H1 (cell line): ENCODE results near the gene GPR18. TPM values are rescaled to one million over a fixed set of nuclear protein-coding genes. Genes with fewer than 3 reads are reported as not detected.

ENCODE experiments used
- CTCF ChIA-PET: fragments of 300-600 bp; sonication (Branson Sonifier 250); formaldehyde crosslinking; loops from one replicate; lab custom pipeline; 2021; ENCODE audit not compliant: partially characterized antibody; lab: Charles Lee
- POLR2A ChIA-PET: fragments of 300-600 bp; sonication (Branson Sonifier 250); formaldehyde crosslinking; loops from one replicate; lab custom pipeline; 2021; ENCODE audit warnings: inconsistent platforms; ENCODE audit not compliant: partially characterized antibody; lab: Charles Lee
- DNase-seq, 2 experiments: peaks; one replicate each; pipeline versions ENCODE4 v3.0.0 to v3.0.0-alpha.2; 2010 to 2022; ENCODE audit warnings: low spot score in 2 of 2, low read depth in 1 of 2, mixed read lengths in 1 of 2
- FAIRE-seq: peaks from 2 replicates; lab custom pipeline; 2011; peaks lifted over from hg19 to GRCh38; lab: Jason Lieb, UNC
- H2AFZ ChIP-seq: 2 replicates; pipeline ENCODE4 v1.8.1; 2012; ENCODE audit warnings: low read length, inconsistent platforms
- H2AK5ac ChIP-seq: 2 replicates; pipeline ENCODE4 v1.6.1; 2013; ENCODE audit warnings: low read depth, low read length
- H2BK120ac ChIP-seq: replicated peaks from 2 replicates; pipeline ENCODE3; 2013; ENCODE audit warnings: low read depth, low read length, inconsistent platforms
- H2BK12ac ChIP-seq: 2 replicates; pipeline ENCODE4 v1.6.1; 2013; ENCODE audit warnings: low read depth, low read length
- H2BK15ac ChIP-seq: 2 replicates; pipeline ENCODE4 v1.6.1; 2013; ENCODE audit warnings: low read length
- H2BK20ac ChIP-seq: 2 replicates; pipeline ENCODE4 v1.6.1; 2013; ENCODE audit warnings: low read length
- H2BK5ac ChIP-seq: 2 replicates; pipeline ENCODE4 v1.6.1; 2013; ENCODE audit warnings: low read depth, low read length
- H3K14ac ChIP-seq: 2 replicates; pipeline ENCODE4 v1.6.1; 2013; ENCODE audit warnings: inconsistent platforms; ENCODE audit not compliant: insufficient read length
- H3K18ac ChIP-seq: 2 replicates; pipeline ENCODE4 v1.6.1; 2013; ENCODE audit warnings: low read length; ENCODE audit errors: extremely low read depth
- H3K23ac ChIP-seq: 2 replicates; pipeline ENCODE4 v1.6.1; 2013; ENCODE audit warnings: inconsistent platforms; ENCODE audit not compliant: insufficient read length
- H3K23me2 ChIP-seq: 2 replicates; pipeline ENCODE4 v1.6.1; 2013; ENCODE audit warnings: low read depth, low read length
- H3K27ac ChIP-seq: 2 replicates; pipeline ENCODE4 v1.6.1; 2011; ENCODE audit warnings: low read depth, low read length, inconsistent platforms
- H3K27me3 ChIP-seq, 4 experiments: replicated peaks in 1 of 4; 1 replicate in 1 of 4; 2 replicates in 3 of 4; pipeline versions ENCODE4 v1.6.1 to v1.8.1; 2011 to 2013; ENCODE audit warnings: low read length in 3 of 4, mild to moderate bottlenecking in 3 of 4, inconsistent platforms in 2 of 4, mixed read lengths in 2 of 4, moderate library complexity in 1 of 4; ENCODE audit not compliant: control insufficient read depth in 3 of 4, insufficient read depth in 3 of 4; ENCODE audit errors: extremely low read depth in 1 of 4
- H3K36me3 ChIP-seq, 4 experiments: 2 replicates each; pipeline versions ENCODE4 v1.6.1 to v1.8.1; 2011 to 2013; ENCODE audit warnings: mild to moderate bottlenecking in 4 of 4, low read length in 3 of 4, moderate library complexity in 2 of 4, control low read depth in 1 of 4, inconsistent platforms in 1 of 4; ENCODE audit not compliant: insufficient read depth in 4 of 4, control insufficient read depth in 2 of 4
- H3K4ac ChIP-seq: replicated peaks from 2 replicates; pipeline ENCODE3; 2013; ENCODE audit warnings: low read length, low read depth, mixed read lengths, inconsistent platforms; ENCODE audit not compliant: insufficient read length
- H3K4me1 ChIP-seq, 4 experiments: replicated peaks in 1 of 4; 1 replicate in 1 of 4; 2 replicates in 3 of 4; pipeline versions ENCODE4 v1.6.1 to v1.8.1; 2011 to 2013; ENCODE audit warnings: low read length in 3 of 4, inconsistent platforms in 2 of 4, mixed read lengths in 1 of 4; ENCODE audit not compliant: insufficient read depth in 4 of 4, control insufficient read depth in 3 of 4
- H3K4me2 ChIP-seq, 2 experiments: 2 replicates each; pipeline versions ENCODE4 v1.6.1 to v1.8.1; 2011 to 2013; ENCODE audit warnings: low read depth in 2 of 2, low read length in 2 of 2, control low read depth in 1 of 2, inconsistent platforms in 1 of 2, mild to moderate bottlenecking in 1 of 2; ENCODE audit not compliant: insufficient read depth in 1 of 2
- H3K4me3 ChIP-seq, 4 experiments: fragments of 200-600, 300-600 bp in 1 of 4; sonication (generic), shearing (Covaris generic), sonication (Bioruptor Twin) in 1 of 4; 2 replicates each; pipeline versions ENCODE4 v1.5.1 to v1.8.1; 2011 to 2016; ENCODE audit warnings: low read length in 4 of 4, low read depth in 3 of 4, control low read depth in 2 of 4, inconsistent platforms in 2 of 4, mild to moderate bottlenecking in 2 of 4, mixed read lengths in 1 of 4, moderate library complexity in 1 of 4; ENCODE audit not compliant: insufficient read depth in 2 of 4; ENCODE audit errors: extremely low read depth in 1 of 4
- H3K56ac ChIP-seq: replicated peaks from 2 replicates; pipeline ENCODE3; 2013; ENCODE audit warnings: low read depth, mild to moderate bottlenecking, mixed read lengths, low read length, inconsistent platforms; ENCODE audit not compliant: insufficient read length
- H3K79me1 ChIP-seq: 2 replicates; pipeline ENCODE4 v1.6.1; 2013; ENCODE audit warnings: low read depth, low read length, control low read depth
- H3K79me2 ChIP-seq, 2 experiments: 2 replicates each; pipeline versions ENCODE4 v1.6.1 to v1.8.1; 2012 to 2013; ENCODE audit warnings: low read length in 2 of 2, mild to moderate bottlenecking in 2 of 2, inconsistent platforms in 1 of 2; ENCODE audit not compliant: insufficient read depth in 2 of 2, control insufficient read depth in 1 of 2
- H3K9ac ChIP-seq, 4 experiments: replicated peaks in 1 of 4; 1 replicate in 1 of 4; 2 replicates in 3 of 4; pipeline versions ENCODE4 v1.6.1 to v1.8.1; 2011 to 2013; ENCODE audit warnings: low read depth in 3 of 4, low read length in 3 of 4, control low read depth in 2 of 4, mild to moderate bottlenecking in 2 of 4, moderate library complexity in 2 of 4, inconsistent platforms in 1 of 4; ENCODE audit errors: extremely low read depth in 1 of 4
- H3K9me3 ChIP-seq, 2 experiments: 2 replicates each; pipeline versions ENCODE4 v1.6.1 to v1.8.1; 2012 to 2013; ENCODE audit warnings: mild to moderate bottlenecking in 2 of 2, moderate library complexity in 2 of 2, control low read depth in 1 of 2, inconsistent platforms in 1 of 2, low read depth in 1 of 2, low read length in 1 of 2, mixed read lengths in 1 of 2; ENCODE audit not compliant: insufficient read depth in 2 of 2
- H4K20me1 ChIP-seq, 2 experiments: replicated peaks in 1 of 2; 2 replicates each; pipeline versions ENCODE3 to v1.8.1; 2011 to 2013; ENCODE audit warnings: inconsistent platforms in 2 of 2, low read length in 2 of 2, mild to moderate bottlenecking in 1 of 2; ENCODE audit not compliant: insufficient read depth in 2 of 2, control insufficient read depth in 1 of 2
- H4K5ac ChIP-seq: 2 replicates; pipeline ENCODE4 v1.6.1; 2013; ENCODE audit warnings: low read length, low read depth, mixed read lengths, inconsistent platforms; ENCODE audit not compliant: insufficient read length
- H4K8ac ChIP-seq: 2 replicates; pipeline ENCODE4 v1.8.0; 2013; ENCODE audit warnings: mild to moderate bottlenecking, moderate library complexity, low read length, inconsistent platforms; ENCODE audit not compliant: insufficient read depth; ENCODE audit errors: extremely low read depth
- H4K91ac ChIP-seq: replicated peaks from 2 replicates; pipeline ENCODE3; 2013; ENCODE audit warnings: low read length, mixed read lengths, inconsistent platforms; ENCODE audit not compliant: insufficient read length
- CBX8 ChIP-seq: fragments of 300-800, 300-1000 bp; sonication (generic); IDR thresholded peaks from 2 replicates; pipeline ENCODE4 v1.7.1; 2016; ENCODE audit warnings: low read depth, low read length, borderline replicate concordance
- CHD2 ChIP-seq: IDR thresholded peaks from 2 replicates; pipeline ENCODE4 v1.6.1; 2012; ENCODE audit warnings: low read length, improper control_type of control experiment
- HDAC2 ChIP-seq, 2 experiments: fragments of 300-600 bp in 1 of 2; sonication (generic) in 1 of 2; IDR thresholded peaks; 2 replicates each; pipeline ENCODE4 v1.6.1; 2011 to 2012; ENCODE audit warnings: low read depth in 2 of 2, low read length in 2 of 2, mild to moderate bottlenecking in 2 of 2, moderate library complexity in 2 of 2, borderline replicate concordance in 1 of 2, inconsistent platforms in 1 of 2
- KDM1A ChIP-seq: fragments of 200-600, 300-600 bp; sonication (generic); IDR thresholded peaks from 2 replicates; pipeline ENCODE4 v1.7.1; 2016; ENCODE audit warnings: mild to moderate bottlenecking, low read length, borderline replicate concordance
- NRF1 ChIP-seq: IDR thresholded peaks from 2 replicates; pipeline ENCODE4 v1.6.1; 2011; ENCODE audit warnings: mild to moderate bottlenecking, low read depth, low read length, improper control_type of control experiment
- POLR2A ChIP-seq, 2 experiments: IDR thresholded peaks; 1 replicate in 1 of 2; 2 replicates in 1 of 2; pipeline ENCODE4 v1.6.1; 2011; ENCODE audit warnings: low read depth in 2 of 2, low read length in 2 of 2, mild to moderate bottlenecking in 2 of 2; ENCODE audit errors: control extremely low read depth in 1 of 2
- RAD21 ChIP-seq, 2 experiments: IDR thresholded peaks in 1 of 2; conservative IDR thresholded peaks in 1 of 2; 2 replicates each; pipeline ENCODE4 v1.6.1; 2011; ENCODE audit warnings: low read depth in 2 of 2, low read length in 2 of 2, improper control_type of control experiment in 1 of 2, inconsistent platforms in 1 of 2, mild to moderate bottlenecking in 1 of 2, moderate library complexity in 1 of 2
- SP2 ChIP-seq: IDR thresholded peaks from 2 replicates; pipeline ENCODE4 v1.6.1; 2012; ENCODE audit warnings: mild to moderate bottlenecking, low read length, inconsistent platforms
- SRF ChIP-seq: IDR thresholded peaks from 2 replicates; pipeline ENCODE4 v1.6.1; 2011; ENCODE audit warnings: mild to moderate bottlenecking, low read depth, low read length, moderate library complexity
- WGBS, 2 experiments: shearing (Covaris generic) in 1 of 2; methylation state at CpG; one replicate each; pipeline versions ENCODE4 v1.1.6 to v1.1.7; 2013 to 2015; ENCODE audit warnings: low lambda C conversion rate in 2 of 2, mixed read lengths in 2 of 2, inconsistent platforms in 1 of 2, low coverage in 1 of 2, missing lambda C conversion rate in 1 of 2; ENCODE audit not compliant: insufficient replicate concordance in 2 of 2, insufficient coverage in 1 of 2, insufficient read length in 1 of 2; ENCODE audit errors: extremely low coverage in 1 of 2, missing lambda C conversion rate in 1 of 2; 5-methylcytosine and 5-hydroxymethylcytosine counted together
- polyA plus RNA-seq, 7 experiments: library from polyadenylated mRNA; depleted of rRNA in 3 of 7; stranded (reverse) in 5 of 7; unstranded in 2 of 7; fragments of >200 nt in 5 of 7; fragments of 200-250 nt in 2 of 7; gene quantifications; 1 replicate in 5 of 7; 2 replicates in 1 of 7; 4 replicates in 1 of 7; pipeline versions ENCODE4 v1.2.1 to v1.2.3, GENCODE V29; 2011 to 2013; ENCODE audit warnings: missing spikeins in 2 of 7, mixed read lengths in 2 of 7
- total RNA-seq: library from RNA; stranded (reverse); fragmentation: NEBNext Ultra II Directional; extraction: Animal tissue kit (Norgen Biotek cat#: 25700); gene quantifications from 2 replicates; pipeline ENCODE4 v1.2.1, GENCODE V29; 2021

GPR18 gene
- total and polyA plus RNA-seq, 2 of the 8 experiments (the other 6 are each of a cell fraction or from before 2014, with no cell fraction given): not detected

DNA sequence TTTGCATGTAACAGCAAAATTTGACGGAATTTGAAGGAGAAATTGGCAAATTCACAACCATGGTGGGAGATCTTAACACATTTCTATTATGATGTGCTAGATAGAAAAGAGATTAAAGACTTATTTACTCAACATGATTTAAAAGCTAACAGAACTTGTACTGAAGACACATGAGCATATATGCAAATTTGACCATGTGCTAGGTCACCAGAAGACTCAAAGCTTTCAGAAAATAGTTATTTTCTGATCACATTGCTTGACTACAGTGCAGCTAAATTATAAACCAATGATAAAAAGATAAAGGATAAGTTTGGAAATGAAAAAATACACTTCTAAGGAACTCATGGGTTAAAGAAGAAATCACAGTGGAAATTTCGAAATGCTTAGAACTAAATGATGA lies 39.9 kb upstream of the GPR18 start:
- ChIA-PET POLR2A (interaction anchor here (1.0 kb wide), 1 partner anchor 26 kb away, joined by 3 read pairs; no protein-coding TSS in a partner anchor), CTCF (interaction anchor here (1.1 to 2.2 kb wide), 4 partner anchors 13 to 89 kb away, joined by 3 to 8 read pairs (median 5); no protein-coding TSS in a partner anchor)
- no peak overlapping the region for H2BK120ac ChIP-seq
- no peaks in the 10 kb centered on the region for H3K79me2 ChIP-seq
- H3K4me1 ChIP-seq: no peaks in the 10 kb centered on the region; a peak in 1 of 7 replicates
- H2AK5ac ChIP-seq: no peak overlapping the region
- H3K56ac ChIP-seq: no peak overlapping the region
- no peaks in the 10 kb centered on the region for H3K36me3 ChIP-seq
- FAIRE-seq (no peak), DNase-seq (no peak)
- no peak overlapping the region for H3K4me3 ChIP-seq
- no peak overlapping the region for H2BK15ac ChIP-seq
- no peak overlapping the region for H2AFZ ChIP-seq
- H3K4ac ChIP-seq: no peak overlapping the region
- H2BK12ac ChIP-seq: no peak overlapping the region
- no peaks in the 10 kb centered on the region for H3K9me3 ChIP-seq
- no peak overlapping the region for H4K91ac ChIP-seq
- peaks cover 1 to 2% of the 10 kb centered on the region in 2 experiments for H4K20me1 ChIP-seq
- H3K18ac ChIP-seq: no peak overlapping the region
- H3K23ac ChIP-seq: no peak overlapping the region
- H4K5ac ChIP-seq: no peak overlapping the region
- no peak for TF ChIP-seq RAD21 (IDR thresholded peaks at IDR 0.05 in 1 of 2, conservative IDR thresholded peaks at IDR 0.05 in 1 of 2; ENCODE audit: low read depth in 2 of 2, low read length in 2 of 2)
- TF ChIP-seq HDAC2 (IDR thresholded peaks at IDR 0.05; ENCODE audit: borderline replicate concordance in 1 of 2, low read depth in 2 of 2, low read length in 2 of 2): no peak
- TF ChIP-seq SRF: no peak
- TF ChIP-seq CBX8: no peak
- TF ChIP-seq SP2: no peak
- no peak for TF ChIP-seq POLR2A (IDR thresholded peaks at IDR 0.05; ENCODE audit: control extremely low read depth in 1 of 2, low read depth in 2 of 2, low read length in 2 of 2)
- no peak for TF ChIP-seq NRF1
- TF ChIP-seq CHD2: no peak
- TF ChIP-seq KDM1A: no peak
- no peak overlapping the region for H4K8ac ChIP-seq
- no peak overlapping the region for H3K27ac ChIP-seq
- H3K23me2 ChIP-seq: no peaks in the 10 kb centered on the region
- no peak overlapping the region for H2BK20ac ChIP-seq
- no peak overlapping the region for H3K4me2 ChIP-seq
- no peak overlapping the region for H2BK5ac ChIP-seq
- H3K14ac ChIP-seq: no peak overlapping the region
- H3K27me3 ChIP-seq: no peaks in the 10 kb centered on the region
- no peak overlapping the region for H3K9ac ChIP-seq
- H3K79me1 ChIP-seq: 0 out of 2 replicates have a peak, but pooled peaks cover 2% of the 10 kb centered on the region
- 94% methylated on average over 2 of the region's 2 CpGs; no CpG with 5 or more reads in 1 of the 2 experiments for WGBS, 2 experiments
